ENCODE data around the gene FAM200B.

FAM200B gene

DNA sequence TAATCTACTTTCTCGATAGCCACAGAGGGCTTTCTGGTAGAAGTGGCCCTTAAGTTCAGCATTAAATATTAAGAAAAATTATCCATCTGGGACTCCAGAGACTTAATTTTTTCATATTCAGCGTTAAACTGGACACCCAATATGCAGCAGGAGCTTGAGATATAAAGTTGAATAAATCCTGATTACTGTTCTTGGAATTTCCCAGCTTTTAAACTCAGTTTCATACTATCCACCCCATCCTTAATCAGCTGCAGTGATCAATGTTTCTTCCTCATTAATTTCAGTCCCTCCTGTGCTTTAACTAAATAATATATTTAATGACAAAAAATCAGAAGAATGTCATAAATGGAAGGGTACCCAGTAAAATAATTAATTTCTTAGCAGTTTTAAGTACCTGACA is 22.8 kb upstream of the FAM200B start:
- no peak for TF ChIP-seq TAF1 (IDR thresholded peaks at IDR 0.05; ENCODE audit: borderline replicate concordance, insufficient read depth, low read length)
- TF ChIP-seq FOXP2 (optimal IDR thresholded peaks at IDR 0.05; ENCODE audit: borderline replicate concordance, extremely low read depth, extremely low read length, insufficient read depth) = no peak
- no peak for TF ChIP-seq SIN3A (IDR thresholded peaks at IDR 0.05; ENCODE audit: borderline replicate concordance, insufficient read depth, low read length)
- no peak for TF ChIP-seq POLR2AphosphoS5 (IDR thresholded peaks at IDR 0.05; ENCODE audit: low read depth, low read length)
- TF ChIP-seq, protein P1, sequence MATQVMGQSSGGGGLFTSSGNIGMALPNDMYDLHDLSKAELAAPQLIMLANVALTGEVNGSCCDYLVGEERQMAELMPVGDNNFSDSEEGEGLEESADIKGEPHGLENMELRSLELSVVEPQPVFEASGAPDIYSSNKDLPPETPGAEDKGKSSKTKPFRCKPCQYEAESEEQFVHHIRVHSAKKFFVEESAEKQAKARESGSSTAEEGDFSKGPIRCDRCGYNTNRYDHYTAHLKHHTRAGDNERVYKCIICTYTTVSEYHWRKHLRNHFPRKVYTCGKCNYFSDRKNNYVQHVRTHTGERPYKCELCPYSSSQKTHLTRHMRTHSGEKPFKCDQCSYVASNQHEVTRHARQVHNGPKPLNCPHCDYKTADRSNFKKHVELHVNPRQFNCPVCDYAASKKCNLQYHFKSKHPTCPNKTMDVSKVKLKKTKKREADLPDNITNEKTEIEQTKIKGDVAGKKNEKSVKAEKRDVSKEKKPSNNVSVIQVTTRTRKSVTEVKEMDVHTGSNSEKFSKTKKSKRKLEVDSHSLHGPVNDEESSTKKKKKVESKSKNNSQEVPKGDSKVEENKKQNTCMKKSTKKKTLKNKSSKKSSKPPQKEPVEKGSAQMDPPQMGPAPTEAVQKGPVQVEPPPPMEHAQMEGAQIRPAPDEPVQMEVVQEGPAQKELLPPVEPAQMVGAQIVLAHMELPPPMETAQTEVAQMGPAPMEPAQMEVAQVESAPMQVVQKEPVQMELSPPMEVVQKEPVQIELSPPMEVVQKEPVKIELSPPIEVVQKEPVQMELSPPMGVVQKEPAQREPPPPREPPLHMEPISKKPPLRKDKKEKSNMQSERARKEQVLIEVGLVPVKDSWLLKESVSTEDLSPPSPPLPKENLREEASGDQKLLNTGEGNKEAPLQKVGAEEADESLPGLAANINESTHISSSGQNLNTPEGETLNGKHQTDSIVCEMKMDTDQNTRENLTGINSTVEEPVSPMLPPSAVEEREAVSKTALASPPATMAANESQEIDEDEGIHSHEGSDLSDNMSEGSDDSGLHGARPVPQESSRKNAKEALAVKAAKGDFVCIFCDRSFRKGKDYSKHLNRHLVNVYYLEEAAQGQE (IDR thresholded peaks at IDR 0.05; ENCODE audit: insufficient read depth in 1 of 2, low read depth in 2 of 2, low read length in 2 of 2) = no peak

DNA sequence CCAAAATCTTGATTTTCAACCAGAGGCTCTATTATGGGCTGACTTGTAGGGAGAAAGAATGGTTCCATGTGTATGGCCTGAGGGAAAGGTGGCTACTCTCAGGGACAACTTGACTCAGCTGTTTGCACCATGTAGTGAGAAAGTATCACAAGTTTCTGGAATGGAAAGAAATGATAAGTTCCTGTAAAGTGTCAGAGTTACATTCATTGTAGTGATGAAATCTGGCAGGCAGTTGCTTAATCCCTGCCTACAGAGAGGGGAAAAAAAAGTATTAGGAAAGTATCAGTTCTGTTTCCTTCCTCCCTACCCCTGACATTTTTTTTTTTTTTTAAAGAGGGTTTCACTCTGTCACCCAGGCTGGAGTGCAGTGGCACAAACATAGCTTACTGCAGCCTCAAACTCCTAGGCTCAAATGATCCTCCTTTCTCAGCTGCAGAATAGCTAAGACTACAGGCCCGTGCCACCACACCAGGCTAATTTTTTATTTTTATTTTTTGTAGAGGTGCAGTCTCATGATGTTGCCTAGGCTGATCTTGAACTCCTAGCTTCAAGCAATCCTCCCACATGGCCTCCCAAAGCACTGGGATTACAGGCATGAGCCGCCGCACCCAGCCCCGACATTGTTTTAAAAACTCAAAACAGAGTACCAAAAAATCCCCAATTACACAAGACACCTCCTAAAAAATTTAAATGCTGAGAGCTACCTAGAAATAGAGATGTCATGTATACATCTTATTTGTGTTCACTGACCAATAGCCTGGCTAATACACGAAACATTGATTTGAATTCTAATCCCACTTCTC is 21.7 kb upstream of the FAM200B start:
- TF ChIP-seq POLR2AphosphoS5 (IDR thresholded peaks at IDR 0.05; ENCODE audit: low read depth, low read length) = no peak
- TF ChIP-seq SIN3A (IDR thresholded peaks at IDR 0.05; ENCODE audit: borderline replicate concordance, insufficient read depth, low read length) = no peak
- no peak for TF ChIP-seq TAF1 (IDR thresholded peaks at IDR 0.05; ENCODE audit: borderline replicate concordance, insufficient read depth, low read length)
- TF ChIP-seq, protein P1 (IDR thresholded peaks at IDR 0.05; ENCODE audit: insufficient read depth in 1 of 2, low read depth in 2 of 2, low read length in 2 of 2) = no peak
- no peak for TF ChIP-seq FOXP2 (optimal IDR thresholded peaks at IDR 0.05; ENCODE audit: borderline replicate concordance, extremely low read depth, extremely low read length, insufficient read depth)

DNA sequence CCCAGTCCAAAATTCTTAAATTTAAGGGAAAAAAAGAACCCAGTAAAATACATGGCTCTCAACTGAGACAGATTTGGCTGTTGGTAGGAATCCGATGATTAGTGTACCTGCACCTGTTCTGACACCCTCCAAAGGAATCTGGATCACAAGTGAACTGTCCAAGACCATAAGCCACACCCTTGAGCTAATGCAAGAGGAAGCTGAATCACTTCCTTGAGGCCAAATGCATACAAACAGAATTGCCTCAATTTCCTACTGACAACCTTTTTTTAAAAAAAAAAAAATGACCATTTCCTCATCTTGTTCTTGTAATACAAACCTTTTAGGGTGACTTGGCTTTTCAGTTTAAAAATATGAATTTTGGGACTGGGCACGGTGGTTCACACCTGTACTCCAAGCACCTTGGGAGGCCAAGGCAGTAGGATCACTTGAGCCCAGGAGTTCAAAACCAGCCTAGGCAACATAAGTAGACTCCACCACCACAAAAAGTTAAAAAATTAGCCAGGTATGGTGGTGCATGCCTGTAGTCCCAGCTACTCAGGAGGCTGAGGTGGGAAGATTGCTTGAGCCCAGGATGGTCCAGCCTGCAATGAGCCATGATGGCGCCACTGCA is 15.8 kb upstream of the FAM200B start:
- TF ChIP-seq POLR2AphosphoS5 (IDR thresholded peaks at IDR 0.05; ENCODE audit: low read depth, low read length) (no peak), TAF1 (IDR thresholded peaks at IDR 0.05; ENCODE audit: borderline replicate concordance, insufficient read depth, low read length) (no peak), SIN3A (IDR thresholded peaks at IDR 0.05; ENCODE audit: borderline replicate concordance, insufficient read depth, low read length) (no peak), FOXP2 (optimal IDR thresholded peaks at IDR 0.05; ENCODE audit: borderline replicate concordance, extremely low read depth, extremely low read length, insufficient read depth) (no peak)
- TF ChIP-seq, protein P1 (IDR thresholded peaks at IDR 0.05; ENCODE audit: insufficient read depth in 1 of 2, low read depth in 2 of 2, low read length in 2 of 2) = no peak

DNA sequence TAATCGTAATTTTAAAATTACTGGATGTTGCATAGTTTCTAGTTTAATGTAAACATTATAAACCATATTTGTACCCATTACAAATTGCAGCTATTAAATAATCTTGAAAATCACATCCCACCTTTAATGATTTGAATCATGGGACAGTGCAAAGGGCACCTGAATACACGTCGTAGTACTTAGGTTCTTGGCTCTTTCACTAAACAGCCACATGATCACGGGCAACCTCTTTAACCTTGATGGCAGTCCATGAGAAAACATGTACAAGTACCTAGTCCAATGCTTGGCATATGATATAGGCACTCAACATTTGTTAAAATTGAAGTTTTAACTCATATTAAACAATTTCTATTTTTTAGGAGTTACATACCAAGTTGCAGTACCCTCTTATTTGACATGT is 14.6 kb upstream of the FAM200B start:
- TF ChIP-seq TAF1 (IDR thresholded peaks at IDR 0.05; ENCODE audit: borderline replicate concordance, insufficient read depth, low read length) (no peak), FOXP2 (optimal IDR thresholded peaks at IDR 0.05; ENCODE audit: borderline replicate concordance, extremely low read depth, extremely low read length, insufficient read depth) (no peak), POLR2AphosphoS5 (IDR thresholded peaks at IDR 0.05; ENCODE audit: low read depth, low read length) (no peak), SIN3A (IDR thresholded peaks at IDR 0.05; ENCODE audit: borderline replicate concordance, insufficient read depth, low read length) (no peak)
- TF ChIP-seq, protein P1 (IDR thresholded peaks at IDR 0.05; ENCODE audit: insufficient read depth in 1 of 2, low read depth in 2 of 2, low read length in 2 of 2) = no peak

Data from PFSK-1 (cell line).